CD4-positive, alpha-beta T cell treated with Interleukin-4 for 1 hour (primary cell): ENCODE results near the gene DUS1L.
"Not testable (repeated sequence)": the region's sequence is repeated elsewhere in the genome, so short reads cannot be mapped to it uniquely, and the experiment has no call there.

Experiments
- DNase-seq, 2 donors: peaks; one replicate each; pipeline ENCODE4 v3.0.0-alpha.2; 2020 to 2022

The DUS1L gene

GRCh38 chr17:82038796-82039409, 26.7 kb downstream of the DUS1L start:
- DNase-seq: not testable (repeated sequence)

- no peak for DNase-seq
Observed at GRCh38 chr17:82037889-82038195, 27.8 kb downstream of the DUS1L start.

- DNase-seq: peak; percentile 96
Observed at GRCh38 chr17:82037092-82037888, 28.3 kb downstream of the DUS1L start, which contains the start of gene DCXR. TSS of gene DCXR (minus strand) at chr17:82037697. CDS start at chr17:82037682, 15 bp downstream.

GRCh38 chr17:82036634-82037091, 28.9 kb downstream of the DUS1L start:
- DNase-seq: no peak

GRCh38 chr17:82035956-82036633, 29.5 kb downstream of the DUS1L start:
- DNase-seq: no peak

- no peak for DNase-seq
Observed at GRCh38 chr17:82035488-82035887, 30.1 kb downstream of the DUS1L start.

- DNase-seq: no peak
Observed at GRCh38 chr17:82034371-82035011, 31.1 kb downstream of the DUS1L start.

- no peak for DNase-seq
Observed at GRCh38 chr17:82033359-82034085, 32.1 kb downstream of the DUS1L start.

GRCh38 chr17:82031885-82032627, 33.5 kb downstream of the DUS1L start:
- peak in 1 of 2 donors; percentile 40 for DNase-seq

- DNase-seq: no peak
Observed at GRCh38 chr17:82031303-82031884, 34.2 kb downstream of the DUS1L start, which contains the start of gene RAC3. TSS of gene RAC3 (plus strand) at chr17:82031678. CDS start at chr17:82031762, 84 bp downstream.

- peak; percentile 81 to 84 for DNase-seq
Observed at GRCh38 chr17:82030470-82031302, 34.9 kb downstream of the DUS1L start.

GRCh38 chr17:82029990-82030469, 35.6 kb downstream of the DUS1L start:
- DNase-seq: no peak

GRCh38 chr17:82029391-82029790, 36.2 kb downstream of the DUS1L start:
- no peak for DNase-seq

- no peak for DNase-seq
Observed at GRCh38 chr17:82028966-82029365, 36.6 kb downstream of the DUS1L start.

- no peak for DNase-seq
Observed at GRCh38 chr17:82028246-82028645, 37.4 kb downstream of the DUS1L start.

GRCh38 chr17:82025401-82026107, 40.0 kb downstream of the DUS1L start:
- DNase-seq: no peak

GRCh38 chr17:82024859-82025258, 40.7 kb downstream of the DUS1L start:
- DNase-seq: no peak

- DNase-seq: peak in 1 of 2 donors; percentile 4
Observed at GRCh38 chr17:82023447-82024241, 42.0 kb downstream of the DUS1L start.
